ENCODE measurements around the gene MATN1.

GRCh38 chr1:30681782-30682181 is 41.6 kb downstream of the MATN1 start:
- TF ChIP-seq CTCF (IDR thresholded peaks at IDR 0.05) (no peak), ZFX (IDR thresholded peaks at IDR 0.05; ENCODE audit: borderline replicate concordance) (no peak)

All from 22Rv1 (cell line).